ENCODE data around the gene MAGEA8. TPM values are rescaled to one million over a fixed set of nuclear protein-coding genes. Genes with fewer than 3 reads are reported as not detected.
"Not testable (repeated sequence)": the region's sequence is repeated elsewhere in the genome, so short reads cannot be mapped to it uniquely, and the experiment has no call there.

MAGEA8 gene
- total RNA-seq, 1 donor from 2014 or later, result not detected

DNA sequence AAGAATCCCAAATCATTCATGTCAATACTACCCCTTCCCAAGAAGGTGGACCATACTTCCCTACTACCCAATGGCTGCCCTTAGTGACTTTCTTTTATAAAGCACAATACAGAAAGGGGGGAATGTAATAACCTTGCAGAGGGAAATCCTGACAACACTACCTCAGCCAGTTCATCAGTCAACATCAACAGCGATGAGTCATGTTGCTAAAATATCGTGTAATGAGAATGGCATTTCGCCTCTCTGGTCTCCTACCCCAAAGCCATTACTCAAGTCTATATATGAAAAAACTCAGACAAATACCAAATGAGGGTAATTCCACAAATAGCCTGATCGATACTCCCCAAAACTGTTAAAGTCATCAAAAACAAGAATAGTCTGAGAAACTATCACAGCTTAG, 3.3 kb upstream of the MAGEA8 start:
- Mint-ChIP-seq H3K4me3 (ENCODE audit: unreplicated experiment) (no peak overlapping the region), H3K27me3 (ENCODE audit: unreplicated experiment) (peaks cover 4% of the 10 kb centered on the region), H3K4me1 (ENCODE audit: unreplicated experiment) (no peaks in the 10 kb centered on the region), H3K27ac (ENCODE audit: unreplicated experiment) (no peak overlapping the region), H3K36me3 (ENCODE audit: low read depth, unreplicated experiment) (no peaks in the 10 kb centered on the region), H3K9me3 (ENCODE audit: unreplicated experiment) (no peaks in the 10 kb centered on the region)
- TF ChIP-seq, protein P1, sequence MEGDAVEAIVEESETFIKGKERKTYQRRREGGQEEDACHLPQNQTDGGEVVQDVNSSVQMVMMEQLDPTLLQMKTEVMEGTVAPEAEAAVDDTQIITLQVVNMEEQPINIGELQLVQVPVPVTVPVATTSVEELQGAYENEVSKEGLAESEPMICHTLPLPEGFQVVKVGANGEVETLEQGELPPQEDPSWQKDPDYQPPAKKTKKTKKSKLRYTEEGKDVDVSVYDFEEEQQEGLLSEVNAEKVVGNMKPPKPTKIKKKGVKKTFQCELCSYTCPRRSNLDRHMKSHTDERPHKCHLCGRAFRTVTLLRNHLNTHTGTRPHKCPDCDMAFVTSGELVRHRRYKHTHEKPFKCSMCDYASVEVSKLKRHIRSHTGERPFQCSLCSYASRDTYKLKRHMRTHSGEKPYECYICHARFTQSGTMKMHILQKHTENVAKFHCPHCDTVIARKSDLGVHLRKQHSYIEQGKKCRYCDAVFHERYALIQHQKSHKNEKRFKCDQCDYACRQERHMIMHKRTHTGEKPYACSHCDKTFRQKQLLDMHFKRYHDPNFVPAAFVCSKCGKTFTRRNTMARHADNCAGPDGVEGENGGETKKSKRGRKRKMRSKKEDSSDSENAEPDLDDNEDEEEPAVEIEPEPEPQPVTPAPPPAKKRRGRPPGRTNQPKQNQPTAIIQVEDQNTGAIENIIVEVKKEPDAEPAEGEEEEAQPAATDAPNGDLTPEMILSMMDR (IDR thresholded peaks at IDR 0.05; ENCODE audit: unreplicated experiment), result no peak
- DNase-seq (ENCODE audit: low spot score), result no peak

DNA sequence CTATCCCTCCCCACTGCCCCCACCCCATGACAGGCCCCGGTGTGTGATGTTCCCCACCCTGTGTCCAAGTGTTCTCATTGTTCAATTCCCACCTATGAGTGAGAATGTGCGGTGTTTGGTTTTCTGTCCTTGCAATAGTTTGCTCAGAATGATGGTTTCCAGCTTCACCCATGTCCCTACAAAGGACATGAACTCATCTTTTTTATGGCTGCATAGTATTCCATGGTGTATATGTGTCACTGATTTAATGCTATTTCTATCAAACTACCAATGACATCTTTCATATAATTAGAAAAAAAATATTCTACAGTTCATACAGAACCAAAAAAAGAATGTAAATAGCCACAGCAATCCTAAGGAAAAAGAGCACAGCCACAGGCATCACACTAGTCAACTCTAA, 9.8 kb downstream of the MAGEA8 start:
- H3K27ac Mint-ChIP-seq (ENCODE audit: unreplicated experiment); H3K27me3 Mint-ChIP-seq (ENCODE audit: unreplicated experiment); H3K4me1 Mint-ChIP-seq (ENCODE audit: unreplicated experiment); H3K4me3 Mint-ChIP-seq (ENCODE audit: unreplicated experiment); H3K9me3 Mint-ChIP-seq (ENCODE audit: unreplicated experiment); DNase-seq (ENCODE audit: low spot score); H3K36me3 Mint-ChIP-seq (ENCODE audit: low read depth, unreplicated experiment): not testable (repeated sequence)

DNA sequence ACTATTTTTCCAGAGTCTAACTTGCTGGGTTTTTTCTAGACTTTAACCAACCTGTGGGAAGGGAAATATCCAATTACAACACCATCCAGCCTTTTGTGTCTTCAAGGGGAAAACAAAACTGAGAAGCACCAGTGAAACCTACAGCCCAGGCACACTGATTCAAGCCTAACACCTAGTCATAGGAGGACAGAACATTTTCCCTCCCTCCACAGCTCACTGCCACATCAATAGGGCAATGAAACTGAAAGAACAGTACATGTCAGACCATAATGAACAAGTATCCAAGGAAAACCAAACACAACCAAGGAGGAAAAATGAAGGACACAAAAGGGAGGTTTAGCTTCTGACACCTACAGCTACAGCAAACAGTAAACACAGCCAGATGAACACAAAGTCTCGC, 17.6 kb downstream of the MAGEA8 start:
- no peaks in the 10 kb centered on the region for H3K36me3 Mint-ChIP-seq (ENCODE audit: low read depth, unreplicated experiment)
- peaks cover 2% of the 10 kb centered on the region for H3K27me3 Mint-ChIP-seq (ENCODE audit: unreplicated experiment)
- TF ChIP-seq, protein P1 (IDR thresholded peaks at IDR 0.05; ENCODE audit: unreplicated experiment), result no peak
- H3K4me1 Mint-ChIP-seq (ENCODE audit: unreplicated experiment), result no peaks in the 10 kb centered on the region
- no peak overlapping the region for H3K27ac Mint-ChIP-seq (ENCODE audit: unreplicated experiment)
- H3K4me3 Mint-ChIP-seq (ENCODE audit: unreplicated experiment), result no peak overlapping the region
- no peak for DNase-seq (ENCODE audit: low spot score)
- H3K9me3 Mint-ChIP-seq (ENCODE audit: unreplicated experiment), result peaks cover 5% of the 10 kb centered on the region

DNA sequence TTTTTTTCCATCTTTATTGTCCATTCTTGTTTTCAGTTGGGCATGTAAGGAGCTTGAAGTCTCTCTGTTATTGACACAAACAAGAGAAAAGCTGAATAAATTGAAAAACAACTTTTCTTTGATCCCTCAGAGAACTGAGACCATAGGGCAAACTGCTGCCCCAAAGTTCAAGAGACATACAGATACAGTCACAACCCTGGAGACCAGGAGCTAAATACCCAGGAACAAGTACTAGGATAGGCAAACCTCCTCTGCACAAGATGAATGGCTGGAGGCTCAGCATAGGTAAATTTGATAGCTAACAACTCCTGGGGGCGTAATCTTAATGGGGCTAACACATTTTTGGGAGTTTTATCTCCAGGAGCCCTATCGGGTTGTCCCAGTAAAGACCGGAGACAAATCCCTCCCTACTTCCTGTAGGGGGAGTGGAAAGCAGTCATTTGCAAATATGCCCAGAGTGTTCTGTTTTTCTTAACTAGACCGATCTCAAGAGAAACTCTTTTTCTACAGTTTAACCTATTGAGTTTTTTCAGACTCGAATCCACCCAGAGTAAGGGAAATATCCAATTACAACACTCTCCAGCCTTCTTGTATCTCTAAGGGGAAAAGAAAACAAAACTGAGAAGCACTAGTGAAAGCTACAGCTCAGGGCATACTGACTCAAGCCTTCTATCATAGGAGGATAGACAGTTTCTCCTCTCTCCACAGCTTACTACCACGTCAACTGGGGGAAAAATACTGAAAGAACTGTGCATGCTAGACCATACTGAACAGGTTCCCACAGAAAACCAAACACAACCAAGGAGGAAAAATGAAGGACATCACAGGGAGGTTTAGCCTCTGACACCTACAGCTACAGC, 23.1 kb downstream of the MAGEA8 start:
- H3K27me3 Mint-ChIP-seq (ENCODE audit: unreplicated experiment), result no peaks in the 10 kb centered on the region
- H3K4me3 Mint-ChIP-seq (ENCODE audit: unreplicated experiment), result no peak overlapping the region
- H3K9me3 Mint-ChIP-seq (ENCODE audit: unreplicated experiment), result no peaks in the 10 kb centered on the region
- peak overlapping the region; percentile 77 for H3K27ac Mint-ChIP-seq (ENCODE audit: unreplicated experiment)
- TF ChIP-seq, protein P1 (IDR thresholded peaks at IDR 0.05; ENCODE audit: unreplicated experiment), result no peak
- DNase-seq (ENCODE audit: low spot score), result no peak
- peaks cover 9% of the 10 kb centered on the region for H3K4me1 Mint-ChIP-seq (ENCODE audit: unreplicated experiment)
- no peaks in the 10 kb centered on the region for H3K36me3 Mint-ChIP-seq (ENCODE audit: low read depth, unreplicated experiment)

DNA sequence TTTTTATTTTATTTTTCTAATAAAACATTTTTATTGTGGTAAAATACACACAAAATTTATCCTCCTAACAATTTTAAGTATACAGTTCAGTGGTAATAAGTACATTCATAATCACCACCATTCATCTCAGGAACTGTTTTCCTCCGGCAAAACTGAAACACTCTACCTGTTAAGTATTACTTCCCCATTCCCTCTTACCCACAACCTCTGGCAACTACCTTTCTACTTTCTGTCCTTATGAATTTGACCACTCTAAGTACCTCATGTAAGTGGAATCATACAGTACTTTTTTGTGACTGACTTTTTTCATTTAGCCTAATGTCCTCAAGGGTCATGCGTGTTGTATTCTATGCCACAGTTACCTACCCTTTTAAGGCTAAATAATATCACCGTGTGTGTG, 27.3 kb downstream of the MAGEA8 start:
- TF ChIP-seq, protein P1 (IDR thresholded peaks at IDR 0.05; ENCODE audit: unreplicated experiment), result no peak
- DNase-seq (ENCODE audit: low spot score), result no peak
- Mint-ChIP-seq H3K27ac (ENCODE audit: unreplicated experiment) (no peak overlapping the region), H3K9me3 (ENCODE audit: unreplicated experiment) (no peaks in the 10 kb centered on the region), H3K4me1 (ENCODE audit: unreplicated experiment) (peaks cover 9% of the 10 kb centered on the region), H3K36me3 (ENCODE audit: low read depth, unreplicated experiment) (no peaks in the 10 kb centered on the region), H3K4me3 (ENCODE audit: unreplicated experiment) (no peak overlapping the region), H3K27me3 (ENCODE audit: unreplicated experiment) (no peaks in the 10 kb centered on the region)

Data from endothelial cell (in vitro differentiated cells).